Central memory CD4-positive, alpha-beta T cell (primary cell): Measurements from ENCODE around the gene ZNF799.
"Not testable (repeated sequence)": the region's sequence is repeated elsewhere in the genome, so short reads cannot be mapped to it uniquely, and the experiment has no call there.

Source experiments
- DNase-seq: peaks from one replicate; pipeline ENCODE4 v3.0.0; 2022
- total RNA-seq, 3 experiments: gene quantifications; one replicate each; lab custom pipeline; 2026; lab: John Stamatoyannopoulos, UW

Gene ZNF799
- 2.3 to 18.7 (median 4.8) reads per million in 3 experiments for total RNA-seq

- DNase-seq = peak; percentile 75
Observed at GRCh38 chr19:12400633-12401502, at the start of gene ZNF799. ZNF799 (minus strand) TSS chr19:12401271; CDS start chr19:12401070, 201 bp downstream.

GRCh38 chr19:12450844-12451243 is 49.8 kb upstream of the ZNF799 start:
- DNase-seq = no peak

GRCh38 chr19:12448808-12449207 is 47.7 kb upstream of the ZNF799 start:
- no peak for DNase-seq

GRCh38 chr19:12440541-12441316 is 39.7 kb upstream of the ZNF799 start, which contains the start of gene ZNF443:
ZNF443 (minus strand) TSS chr19:12441021; CDS start chr19:12440914, 107 bp downstream.
- peak; percentile 97 for DNase-seq

- DNase-seq = peak; percentile 24
Observed at GRCh38 chr19:12439686-12440540, 38.8 kb upstream of the ZNF799 start.

GRCh38 chr19:12430726-12431299 is 29.7 kb upstream of the ZNF799 start:
- not testable (repeated sequence) for DNase-seq

- DNase-seq = no peak
Observed at GRCh38 chr19:12425888-12426274, 24.8 kb upstream of the ZNF799 start.

- DNase-seq = no peak
Observed at GRCh38 chr19:12425236-12425887, 24.3 kb upstream of the ZNF799 start.

GRCh38 chr19:12417273-12417672 is 16.2 kb upstream of the ZNF799 start:
- not testable (repeated sequence) for DNase-seq

GRCh38 chr19:12411893-12412292 is 10.8 kb upstream of the ZNF799 start:
- no peak for DNase-seq

GRCh38 chr19:12399901-12400632 is 1.0 kb downstream of the ZNF799 start:
- peak; percentile 9 for DNase-seq

GRCh38 chr19:12391148-12391547 is 9.9 kb downstream of the ZNF799 start:
- not testable (repeated sequence) for DNase-seq

GRCh38 chr19:12386365-12386764 is 14.7 kb downstream of the ZNF799 start:
- not testable (repeated sequence) for DNase-seq

GRCh38 chr19:12380444-12380737 is 20.7 kb downstream of the ZNF799 start:
- no peak for DNase-seq

GRCh38 chr19:12379732-12380443 is 21.2 kb downstream of the ZNF799 start:
- DNase-seq = no peak

- DNase-seq = no peak
Observed at GRCh38 chr19:12374026-12374425, 27.0 kb downstream of the ZNF799 start.

- DNase-seq = peak; percentile 76
Observed at GRCh38 chr19:12365236-12366162, 35.6 kb downstream of the ZNF799 start, which contains the start of gene ZNF442. ZNF442 (minus strand) TSS chr19:12365683; CDS start chr19:12363631, 2,052 bp downstream.

GRCh38 chr19:12364391-12365235 is 36.5 kb downstream of the ZNF799 start:
- no peak for DNase-seq
